Measurements from ENCODE around the gene MAML3.

GRCh38 chr4:139819082-139819481, 334.9 kb downstream of the MAML3 start:
- TF ChIP-seq CTCF (IDR thresholded peaks at IDR 0.05; ENCODE audit: low read length) (no peak), EZH2 (IDR thresholded peaks at IDR 0.05; ENCODE audit: borderline replicate concordance, low read length) (no peak)
